ENCODE measurements around the gene NCOR1.
"Not testable (repeated sequence)": the region's sequence is repeated elsewhere in the genome, so short reads cannot be mapped to it uniquely, and the experiment has no call there.

The NCOR1 gene

DNA sequence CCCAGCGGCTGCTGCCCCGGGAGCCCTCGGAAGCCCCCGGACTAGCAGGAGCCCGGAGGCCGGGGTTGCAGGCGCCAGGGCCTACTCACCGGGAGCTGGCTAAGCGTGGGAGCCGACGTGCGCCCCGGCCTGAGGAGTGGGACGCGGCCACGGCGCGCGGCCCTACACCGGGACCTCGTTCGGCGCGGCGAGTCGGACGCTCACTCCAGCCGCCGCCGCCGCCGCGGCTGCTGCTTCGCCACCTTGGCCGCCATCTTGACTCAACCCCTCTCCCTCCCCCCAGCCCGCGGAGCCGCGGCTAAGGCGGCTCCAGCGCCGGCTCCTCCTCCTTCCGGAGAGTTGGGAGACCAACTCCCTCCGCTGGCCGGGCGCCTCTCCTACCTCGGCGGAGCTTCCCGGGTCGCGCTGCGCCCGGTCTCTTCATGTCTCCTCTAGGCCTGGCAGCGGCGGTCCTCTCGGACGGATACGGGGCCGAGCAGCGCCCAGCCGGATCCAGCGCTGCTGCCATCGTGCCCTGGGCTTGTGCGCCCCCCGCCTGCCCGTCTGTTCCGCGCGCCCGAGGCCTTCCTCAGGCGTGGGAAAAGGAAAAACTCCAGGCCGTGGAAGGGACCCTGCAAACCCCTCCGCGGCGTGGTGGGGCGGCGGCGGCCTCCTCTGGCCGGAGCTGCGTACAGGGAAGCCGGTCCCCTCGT lies at the start of gene NCOR1:
Gene NCOR1, minus strand, starts transcription at position 262 of the 692 bp plus-strand sequence. CDS start 20,965 bp downstream, outside the sequence.
- DNase-seq: peak; percentile 70 to 84 (median 82)

DNA sequence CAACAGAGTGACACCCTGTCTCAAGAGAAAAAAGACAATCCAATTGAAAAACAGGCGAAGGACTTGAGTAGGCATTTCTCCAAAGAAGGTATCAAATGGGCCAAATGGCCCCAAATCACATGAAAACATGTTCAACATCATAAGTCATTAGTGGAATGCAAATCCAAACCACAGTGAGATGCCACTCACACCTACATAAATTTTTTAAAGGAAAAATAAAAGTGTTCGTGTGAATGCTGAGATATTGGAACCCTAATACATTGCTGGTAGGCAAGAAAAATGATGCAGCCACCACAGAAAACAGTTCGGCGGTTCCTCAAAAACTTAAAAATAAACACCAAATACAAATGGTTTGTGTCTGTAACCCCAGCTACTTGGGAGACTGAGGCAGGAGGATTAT lies 46.9 kb upstream of the NCOR1 start:
- no peak for DNase-seq

DNA sequence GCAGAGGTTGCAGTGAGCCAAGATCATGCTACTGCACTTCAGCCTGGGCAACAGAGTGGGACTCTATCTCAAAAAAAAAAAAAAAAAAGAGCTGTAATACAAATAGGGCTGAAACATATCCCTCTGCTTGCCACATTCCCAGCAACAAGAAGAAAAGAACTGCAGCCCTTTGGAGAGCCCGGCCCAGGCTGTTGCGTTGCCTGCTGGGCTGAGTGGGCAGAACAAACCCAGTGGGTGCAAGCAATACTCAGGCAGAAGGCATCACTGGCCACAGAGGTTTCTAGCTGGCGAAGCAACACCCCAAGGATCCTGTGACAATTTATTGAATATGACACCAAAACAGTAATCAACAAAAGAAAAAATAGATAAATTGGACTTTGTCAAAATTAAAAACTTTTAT lies 45.7 kb upstream of the NCOR1 start:
- no peak for DNase-seq

DNA sequence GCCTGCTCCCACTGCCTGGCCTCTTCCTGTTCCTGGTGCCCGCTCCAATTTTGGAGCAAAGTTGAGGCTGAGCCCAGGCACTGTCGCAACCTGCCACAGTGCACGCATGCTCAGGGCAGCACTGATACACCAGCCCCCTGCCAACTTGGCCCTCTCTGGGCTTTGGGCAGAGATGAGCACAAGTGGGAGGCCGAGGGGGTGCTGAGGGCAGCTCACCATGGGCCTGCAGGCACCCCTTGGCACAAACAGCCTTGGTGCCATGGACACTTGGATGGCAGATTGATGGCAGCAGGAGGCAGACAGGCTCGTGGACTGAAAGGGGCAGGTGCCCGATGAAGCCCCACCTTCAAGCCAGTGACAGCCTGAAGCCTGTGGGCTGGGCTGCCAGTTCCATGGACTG lies 44.6 kb upstream of the NCOR1 start:
- DNase-seq: no peak

DNA sequence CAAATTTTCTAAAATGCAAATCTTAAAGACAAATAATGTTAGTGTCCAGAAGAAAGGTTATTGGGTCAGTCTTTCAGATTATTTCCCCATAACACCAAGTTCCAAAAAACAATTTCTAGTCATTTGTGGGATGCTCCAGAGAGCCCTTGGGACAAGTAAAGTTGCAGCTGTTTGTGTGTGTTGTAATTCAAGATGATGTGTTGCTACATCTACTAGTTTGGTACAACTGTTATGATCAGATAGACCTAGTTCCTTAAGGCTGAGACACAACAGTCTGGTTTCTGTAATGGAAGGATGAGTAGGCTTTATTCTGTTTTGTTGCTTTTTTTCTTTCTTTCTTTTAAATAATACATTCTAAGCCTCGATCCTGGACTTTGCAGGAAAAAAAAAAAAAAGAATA lies 43.6 kb upstream of the NCOR1 start:
- DNase-seq: no peak

DNA sequence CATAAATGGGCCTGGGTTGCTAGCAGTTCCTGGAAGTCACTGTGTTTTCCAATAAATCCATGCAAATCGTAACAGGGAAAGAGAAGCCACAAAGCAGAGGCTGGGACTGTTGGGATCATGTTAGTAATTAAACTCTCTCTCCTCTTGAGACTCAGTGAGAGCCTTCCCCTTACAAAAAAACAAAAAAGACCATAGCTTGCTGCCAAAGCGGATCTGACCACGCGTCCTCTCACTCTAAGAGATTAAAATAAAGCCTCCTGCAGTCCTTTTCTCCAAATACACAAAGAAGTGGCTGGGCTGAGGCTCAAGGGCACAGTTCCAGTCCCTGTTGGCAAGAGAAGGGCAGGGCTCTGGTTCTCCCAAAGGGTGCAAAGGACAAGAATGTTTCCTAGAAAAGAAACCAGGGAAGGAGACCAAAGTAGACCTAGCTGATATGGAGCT lies 40.2 kb upstream of the NCOR1 start:
- DNase-seq: no peak

DNA sequence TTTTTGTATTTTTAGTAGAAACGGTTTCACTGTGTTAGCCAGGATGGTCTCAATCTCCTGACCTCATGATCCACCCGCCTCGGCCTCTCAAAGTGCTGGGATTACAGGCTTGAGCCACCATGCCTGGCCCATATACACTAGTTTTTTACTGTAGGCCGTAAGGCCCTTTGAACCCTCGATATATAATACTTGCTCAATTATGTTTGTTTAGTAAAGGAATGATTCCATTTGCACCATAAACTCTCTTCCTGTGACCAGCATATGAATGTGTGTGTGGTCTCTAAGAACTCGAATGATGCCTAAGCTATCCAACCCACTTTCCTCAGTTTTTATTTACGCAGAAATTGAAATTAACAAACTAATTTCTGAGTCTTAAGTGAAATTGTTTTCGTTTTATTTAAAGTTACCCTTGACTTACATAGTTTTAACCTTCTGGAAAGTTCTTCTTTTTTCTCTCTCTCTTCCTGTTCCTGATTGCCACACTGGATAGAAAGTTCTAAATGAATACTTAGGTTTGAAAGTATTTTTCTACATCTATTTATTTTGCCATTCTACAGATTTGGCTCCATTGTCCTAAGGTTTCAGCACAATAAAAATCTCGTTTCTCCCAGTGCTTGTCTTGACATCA lies 39.6 kb upstream of the NCOR1 start:
- DNase-seq: no peak

DNA sequence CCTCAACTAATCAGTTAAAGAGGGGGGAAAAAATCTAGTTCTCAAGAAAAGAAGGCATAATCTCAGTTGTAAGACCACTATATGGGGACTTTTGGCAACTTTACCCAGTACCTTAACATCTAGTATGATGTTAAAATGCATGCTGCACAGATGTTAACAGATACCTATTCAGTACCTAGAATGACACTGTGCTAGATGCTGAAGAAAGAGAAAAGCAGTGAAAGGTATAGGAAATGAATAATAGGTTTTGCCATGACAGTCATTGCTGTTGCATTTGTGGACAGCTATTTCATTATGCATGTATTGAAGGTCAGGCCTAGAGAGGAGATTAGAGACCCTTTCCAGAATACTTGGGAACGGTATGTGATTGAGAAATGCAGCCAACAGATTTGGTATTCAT lies 36.2 kb upstream of the NCOR1 start:
- DNase-seq: no peak

DNA sequence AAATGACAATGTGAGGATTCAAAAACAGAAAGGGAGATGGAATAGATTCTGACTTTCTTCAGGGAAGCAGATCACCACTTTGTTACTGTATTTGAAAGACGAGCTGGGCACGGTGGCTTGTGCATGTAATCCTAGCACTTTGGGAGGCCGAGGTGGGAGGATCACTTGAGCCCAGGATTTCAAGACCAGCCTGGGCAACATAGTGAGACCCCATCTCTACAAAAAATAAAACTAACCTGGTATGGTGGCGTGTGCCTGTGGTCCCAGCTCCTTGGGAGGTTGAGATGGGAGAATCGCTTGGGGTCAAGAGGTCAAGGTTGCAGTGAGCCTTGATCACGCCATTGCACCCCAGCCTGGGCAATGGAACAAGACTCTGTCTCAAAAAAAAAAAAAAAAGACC lies 35.7 kb upstream of the NCOR1 start:
- DNase-seq: no peak

DNA sequence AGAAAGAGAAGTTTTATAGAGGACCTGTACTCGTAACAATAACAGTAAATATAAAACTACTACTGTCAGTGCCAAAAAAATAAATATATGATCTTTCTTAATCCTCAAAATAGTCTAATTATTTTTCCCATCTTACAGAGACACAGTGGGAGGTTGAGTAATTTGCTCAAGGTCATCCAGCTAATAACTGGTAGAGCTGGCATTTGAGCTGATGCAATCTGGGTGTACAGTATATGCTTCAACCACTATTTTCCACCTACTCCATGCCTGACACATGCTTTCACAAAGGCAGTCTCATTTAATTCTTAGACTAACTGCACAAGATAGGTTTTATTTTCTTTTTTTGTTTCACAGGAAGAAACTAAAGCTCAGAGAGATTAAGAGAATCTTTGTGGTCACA lies 35.3 kb upstream of the NCOR1 start:
- DNase-seq: no peak

DNA sequence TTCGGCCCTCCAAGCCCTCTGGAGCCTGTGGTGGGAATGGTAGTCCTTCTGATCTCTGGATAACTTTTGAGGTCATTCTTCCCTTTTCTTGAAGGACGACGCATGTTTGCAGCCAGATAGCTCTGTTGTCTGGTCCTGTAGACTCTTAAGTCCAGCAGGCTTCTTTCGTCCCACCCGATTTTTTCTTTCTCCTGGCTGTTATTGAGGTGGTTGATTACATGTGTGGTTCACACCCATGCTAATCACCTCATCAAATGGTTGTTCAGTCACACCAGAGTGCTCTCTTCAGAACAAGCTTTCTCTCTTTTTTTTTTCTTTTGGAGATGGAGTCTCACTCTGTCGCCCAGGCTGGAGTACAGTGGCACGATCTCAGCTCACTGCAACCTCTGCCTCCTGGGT lies 32.3 kb upstream of the NCOR1 start:
- DNase-seq: no peak

DNA sequence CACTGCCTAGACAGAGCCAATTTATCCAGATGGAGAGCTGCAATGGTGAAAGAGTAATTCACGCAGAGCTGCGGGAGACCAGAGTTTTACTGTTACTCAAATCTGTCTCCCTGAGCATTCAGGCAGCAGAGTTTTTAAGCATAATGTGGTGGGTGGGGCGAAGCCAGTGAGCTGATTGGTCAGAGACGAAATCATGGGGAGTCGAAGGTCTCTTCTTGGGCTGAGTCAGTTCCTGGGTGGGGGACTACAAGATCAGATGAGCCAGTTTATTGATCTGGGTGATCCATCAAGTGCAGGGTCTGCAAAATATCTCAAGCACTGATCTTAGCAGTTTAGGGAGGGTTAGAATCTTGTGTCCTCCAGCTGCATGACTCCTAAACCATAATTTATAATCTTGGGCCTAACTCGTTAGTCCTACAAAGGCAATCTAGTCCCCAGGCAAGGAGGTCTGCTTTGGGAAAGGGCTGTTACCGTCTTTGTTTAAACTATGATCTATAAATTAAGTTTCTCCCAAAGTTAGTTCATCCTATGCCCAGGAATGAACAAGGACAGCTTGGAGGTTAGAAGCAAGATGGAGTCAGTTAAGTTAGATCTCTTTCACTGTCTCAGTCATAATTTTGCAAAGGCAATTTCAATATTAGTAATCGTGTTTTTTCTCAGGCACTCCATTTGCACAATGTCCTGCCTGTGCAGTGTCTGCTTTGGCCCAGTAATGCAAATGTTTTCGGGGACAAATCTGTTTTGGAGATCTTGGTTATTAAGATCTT lies 28.6 kb upstream of the NCOR1 start:
- no peak for DNase-seq

DNA sequence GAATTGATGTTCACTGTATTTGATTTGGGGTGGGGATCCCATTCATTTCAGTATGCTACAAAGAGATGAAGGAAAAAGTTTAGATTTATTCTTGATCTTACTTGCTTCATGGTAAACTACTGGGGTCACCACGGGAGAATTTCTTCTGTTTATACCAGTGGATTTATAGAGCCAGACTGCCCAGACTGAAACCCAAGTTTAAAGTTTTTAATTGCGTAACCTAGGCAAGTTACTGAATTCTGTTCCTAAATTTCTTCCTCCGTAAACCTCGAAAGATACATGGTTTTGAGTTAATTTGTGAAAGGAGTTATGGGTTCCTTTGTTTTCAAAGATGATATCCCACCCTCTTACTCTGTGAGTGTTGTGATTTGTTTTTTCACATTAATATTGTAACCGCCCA lies 28.1 kb upstream of the NCOR1 start:
- no peak for DNase-seq

DNA sequence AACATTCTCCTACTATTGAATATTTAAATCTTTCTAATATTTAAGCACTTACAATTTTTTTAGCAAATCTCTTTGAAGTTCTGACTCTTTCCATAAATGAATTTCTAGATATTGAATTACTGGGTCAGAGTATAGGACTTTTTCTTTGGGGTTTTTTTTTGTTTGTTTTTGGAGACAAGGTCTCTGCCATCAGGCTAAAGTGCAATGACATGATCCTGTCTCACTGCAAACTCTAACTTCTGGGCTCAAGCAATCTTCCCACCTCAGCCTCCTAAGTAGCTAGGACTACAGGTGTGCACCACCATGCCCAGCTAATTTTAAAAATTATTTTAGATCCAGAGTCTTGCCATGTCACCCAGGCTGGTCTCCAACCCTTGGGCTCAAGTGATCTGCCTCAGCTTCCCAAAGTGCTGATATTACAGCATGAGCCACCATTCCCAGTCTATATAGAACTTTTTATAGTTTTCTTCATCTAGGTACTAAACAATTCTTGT lies 26.6 kb upstream of the NCOR1 start:
- DNase-seq: no peak

DNA sequence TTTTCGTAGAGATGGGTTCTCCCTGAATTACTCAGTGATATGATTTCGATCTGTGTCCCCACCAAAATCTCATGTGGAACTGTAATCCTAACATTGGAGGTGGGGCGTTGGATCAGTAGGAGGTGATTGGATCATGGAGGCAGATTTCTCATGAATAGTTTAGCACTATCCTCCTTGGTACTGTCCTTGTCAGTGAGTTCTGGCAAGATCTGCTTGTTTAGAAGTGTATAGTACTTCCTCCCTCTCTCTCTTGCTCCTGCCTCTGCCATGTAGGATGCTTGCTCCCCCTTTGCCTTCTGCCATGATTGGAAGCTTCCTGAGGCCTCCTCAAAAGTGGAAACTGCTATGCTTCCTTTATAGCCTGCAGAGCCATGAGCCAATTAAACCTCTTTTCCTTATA lies 24.6 kb upstream of the NCOR1 start:
- DNase-seq: no peak

DNA sequence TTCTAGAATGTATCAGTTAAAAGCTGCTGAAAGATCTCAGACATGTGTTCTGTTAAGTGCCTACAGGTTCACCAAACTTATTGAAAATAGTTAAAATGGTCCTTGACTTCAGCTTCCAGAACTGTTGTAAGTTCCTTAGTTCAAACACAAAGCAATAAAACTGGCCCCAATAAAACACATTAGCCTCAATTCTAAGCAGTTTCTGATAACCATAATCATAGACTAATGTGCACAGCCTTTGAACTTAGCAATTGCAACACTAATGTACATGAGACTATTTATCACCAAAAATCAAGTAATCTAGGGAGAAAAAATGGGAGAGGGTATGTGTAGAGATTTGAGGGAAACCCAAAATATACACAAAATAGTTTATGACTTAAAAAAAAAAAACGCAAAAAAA lies 17.1 kb upstream of the NCOR1 start:
- DNase-seq: no peak

DNA sequence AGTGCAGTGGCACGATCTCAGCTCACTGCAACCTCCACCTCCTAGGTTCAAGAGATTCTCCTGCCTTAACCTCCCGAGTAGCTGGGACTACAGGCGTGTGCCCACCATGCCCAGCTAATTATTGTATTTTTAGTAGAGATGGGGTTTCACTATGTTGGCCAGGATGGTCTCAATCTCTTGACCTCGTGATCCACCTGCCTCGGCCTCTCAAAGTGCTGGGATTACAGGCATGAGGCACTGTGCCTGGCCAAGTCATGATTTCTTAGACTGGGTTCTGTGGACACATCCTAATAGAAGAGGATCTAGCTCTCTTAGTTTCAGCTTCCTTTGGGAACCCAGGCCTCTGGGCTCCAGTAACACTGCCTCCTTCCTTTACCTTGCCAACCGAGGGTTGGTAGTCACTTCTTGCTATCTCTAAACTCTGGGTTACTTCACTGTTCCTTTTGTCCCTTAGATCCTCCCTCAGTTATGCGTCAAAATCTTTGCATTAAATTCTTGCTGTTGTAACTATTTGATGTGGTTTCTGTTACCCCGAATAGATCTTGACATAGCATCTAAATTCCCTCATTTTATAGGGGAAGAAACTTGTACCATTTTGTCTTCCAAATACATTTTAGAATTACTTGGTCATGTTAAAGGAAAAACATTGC lies 14.7 kb upstream of the NCOR1 start:
- not testable (repeated sequence) for DNase-seq

DNA sequence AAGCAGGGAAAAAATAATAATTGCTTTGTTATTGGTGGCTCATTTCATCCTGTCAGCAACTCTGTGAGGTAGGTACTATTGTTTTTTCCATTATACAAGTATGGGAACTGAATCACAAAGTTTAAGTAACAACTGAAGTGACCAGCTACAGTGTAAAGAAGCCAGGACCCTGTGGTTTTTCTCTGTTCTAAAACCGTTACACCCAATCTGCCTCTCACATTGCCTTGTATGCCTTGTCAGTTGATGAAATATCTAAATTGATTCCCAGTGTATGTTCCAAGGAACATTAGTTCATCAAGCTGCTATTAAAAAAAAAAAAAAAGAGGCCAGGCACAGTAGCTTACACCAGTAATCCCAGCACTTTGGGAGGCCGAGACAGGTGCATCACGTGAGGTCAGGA lies 7.1 kb upstream of the NCOR1 start:
- no peak for DNase-seq

DNA sequence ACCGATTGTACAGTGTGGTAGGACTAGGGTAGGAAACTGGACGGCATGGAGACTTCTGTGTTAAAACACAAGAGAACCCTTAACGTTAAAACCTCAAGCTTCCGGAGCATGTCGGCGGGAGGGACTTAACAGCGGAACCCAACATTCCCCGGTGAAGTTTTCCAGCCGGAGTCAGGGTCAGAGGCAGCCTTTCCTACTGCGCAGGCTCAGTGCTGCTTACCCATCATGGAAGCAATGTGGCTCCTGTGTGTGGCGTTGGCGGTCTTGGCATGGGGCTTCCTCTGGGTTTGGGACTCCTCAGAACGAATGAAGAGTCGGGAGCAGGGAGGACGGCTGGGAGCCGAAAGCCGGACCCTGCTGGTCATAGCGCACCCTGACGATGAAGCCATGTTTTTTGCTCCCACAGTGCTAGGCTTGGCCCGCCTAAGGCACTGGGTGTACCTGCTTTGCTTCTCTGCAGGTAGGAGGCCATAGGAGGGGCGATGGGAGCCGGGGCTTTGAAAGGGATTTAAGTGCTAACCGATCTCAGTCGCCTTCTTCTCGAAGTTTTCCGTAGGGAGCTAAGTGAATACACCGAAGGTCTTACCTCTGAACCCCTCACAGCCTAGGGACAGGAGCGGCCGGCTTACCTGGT lies 1.8 kb upstream of the NCOR1 start, which contains the start of gene PIGL:
Gene PIGL, plus strand, starts transcription at position 209 of the 634 bp plus-strand sequence. Its CDS starts 17 bp downstream, at position 226.
- peak; percentile 58 to 79 (median 73) for DNase-seq

DNA sequence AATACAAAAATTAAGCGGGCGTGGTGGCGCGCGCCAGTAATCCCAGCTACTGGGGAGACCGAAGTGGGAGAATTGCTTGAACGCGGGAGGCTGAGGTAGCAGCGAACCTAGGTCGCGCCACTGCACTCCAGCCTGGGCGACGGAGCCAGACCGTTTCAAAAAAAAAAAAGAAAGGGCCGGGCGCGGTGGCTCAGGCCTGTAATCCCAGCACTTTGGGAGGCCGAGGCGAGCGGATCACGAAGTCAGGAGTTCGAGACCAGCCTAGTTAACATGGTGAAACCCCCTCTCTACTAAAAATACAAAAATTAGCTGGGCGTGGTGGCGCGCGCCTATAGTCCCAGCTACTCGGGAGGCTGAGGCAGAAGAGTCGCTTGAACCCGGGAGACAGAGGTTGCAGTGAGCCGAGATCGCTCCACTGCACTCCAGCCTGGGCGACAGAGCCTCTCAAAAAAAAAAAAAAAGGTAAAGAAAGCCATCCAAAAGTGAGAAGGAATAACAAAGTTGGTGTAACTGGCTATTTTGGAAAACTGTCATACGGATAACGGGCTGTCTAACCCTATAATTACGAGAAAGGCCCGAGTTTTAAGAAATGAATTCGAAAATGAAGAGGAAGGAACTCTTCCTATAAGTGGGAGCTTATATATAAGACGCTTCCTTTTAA lies 1.1 kb upstream of the NCOR1 start:
- not testable (repeated sequence) for DNase-seq

DNA sequence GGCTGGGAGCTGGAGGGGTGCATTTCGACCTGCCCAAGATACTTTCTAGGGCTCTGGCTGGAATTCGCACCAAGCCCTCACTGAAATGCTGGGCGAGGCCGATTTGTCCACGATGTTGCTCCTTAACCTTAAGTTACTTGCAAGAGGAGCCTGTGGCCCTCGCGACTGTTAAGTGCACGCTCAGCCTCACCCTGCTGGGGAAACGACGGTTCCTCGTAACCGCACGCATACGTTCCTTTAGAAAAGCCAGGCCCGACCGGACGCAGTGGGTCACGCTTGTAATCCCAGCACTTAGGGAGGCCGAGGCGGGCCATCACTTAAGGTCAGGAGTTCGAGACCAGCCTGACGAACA lies 607 bp upstream of the NCOR1 start:
- DNase-seq: peak in 3 of 6 experiments; percentile 16 to 37 (median 24)

DNA sequence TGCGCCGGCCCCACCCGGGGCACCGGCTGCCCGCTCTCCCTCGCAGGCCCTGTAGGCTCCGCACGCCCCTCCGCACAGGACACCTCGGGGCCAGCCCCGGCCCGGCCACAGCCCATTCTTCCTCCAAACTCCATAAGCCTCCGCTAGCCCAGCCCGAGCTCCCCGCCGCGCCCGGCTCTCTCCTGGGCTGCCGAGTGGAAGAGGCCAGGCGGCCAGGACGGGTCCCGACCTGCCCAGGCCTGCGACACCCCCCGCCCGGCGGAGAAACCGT lies 397 bp downstream of the NCOR1 start:
- peak in 1 of 6 experiments; percentile 26 for DNase-seq
